Breast epithelium (tissue), 4 donors: ENCODE results near the gene DDIT4. TPM values are rescaled to one million over a fixed set of nuclear protein-coding genes. Genes with fewer than 3 reads are reported as not detected.
A peak's percentile ranks its signal among the peaks of the same experiment; 100 is the strongest.
"Not testable (repeated sequence)": the region's sequence is repeated elsewhere in the genome, so short reads cannot be mapped to it uniquely, and the experiment has no call there.

Source experiments
- DNase-seq, 2 donors: peaks; one replicate each; pipeline ENCODE4 v3.0.0-alpha.2; 2019; ENCODE audit warnings: low spot score in 2 of 2
- H3K27ac ChIP-seq, 2 donors: fragments of 200-600 bp; sonication (generic) in 1 of 2; one replicate each; pipeline ENCODE4 v1.5.1; 2016 to 2019; ENCODE audit warnings: mild to moderate bottlenecking in 1 of 2
- H3K27me3 ChIP-seq, 2 donors: fragments of 200-600 bp; sonication (generic) in 1 of 2; one replicate each; pipeline versions ENCODE4 v1.5.1 to v1.6.0; 2017 to 2019; ENCODE audit warnings: control low read depth in 1 of 2, mild to moderate bottlenecking in 1 of 2
- H3K36me3 ChIP-seq: fragments of 200-600 bp; one replicate; pipeline ENCODE4 v1.5.1; 2019
- H3K4me1 ChIP-seq, 2 donors: fragments of 200-600 bp; sonication (generic); one replicate each; pipeline ENCODE4 v1.5.1; 2016 to 2019; ENCODE audit warnings: control low read depth in 1 of 2
- H3K4me3 ChIP-seq, 3 donors: fragments of 200-600 bp; sonication (generic); 1 replicate in 2 of 3; 2 replicates in 1 of 3; pipeline ENCODE4 v1.5.1; 2016 to 2019; ENCODE audit warnings: mild to moderate bottlenecking in 3 of 3, moderate library complexity in 2 of 3
- H3K9me3 ChIP-seq, 2 donors: fragments of 200-600 bp; sonication (generic) in 1 of 2; one replicate each; pipeline ENCODE4 v1.5.1; 2016 to 2019; ENCODE audit warnings: control low read depth in 1 of 2
- POLR2A ChIP-seq: fragments of 450-650 bp; IDR thresholded peaks from one replicate; pipeline ENCODE4 v1.6.1; 2016; ENCODE audit warnings: antibody characterized with exemption, mild to moderate bottlenecking, moderate library complexity
- POLR2AphosphoS5 ChIP-seq, 3 donors: sonication (generic); formaldehyde crosslinking; IDR thresholded peaks; one replicate each; pipeline ENCODE4 v1.6.1; 2017; ENCODE audit warnings: antibody characterized with exemption in 3 of 3
- intact Hi-C: fragments of 100-400 bp; cut with DNase I; formaldehyde crosslinking; loops from one replicate; pipeline ENCODE4 v1.15.1; 2023; ENCODE audit warnings: low total_unique reads
- total RNA-seq, 3 donors: library from RNA; depleted of rRNA; stranded (reverse); fragments of >200 nt; gene quantifications; one replicate each; pipeline ENCODE4 v1.1.0, GENCODE V29; 2016
- TF ChIP-seq, protein P1 (sequence below), 3 donors: fragments of 450-650 bp; IDR thresholded peaks; one replicate each; pipeline ENCODE4 v1.5.1; 2016 to 2017; ENCODE audit warnings: antibody characterized with exemption in 3 of 3, mild to moderate bottlenecking in 3 of 3, moderate library complexity in 3 of 3

The DDIT4 gene
- total RNA-seq, 3 donors from 2014 or later, result 183 to 555 (median 341) TPM

DNA sequence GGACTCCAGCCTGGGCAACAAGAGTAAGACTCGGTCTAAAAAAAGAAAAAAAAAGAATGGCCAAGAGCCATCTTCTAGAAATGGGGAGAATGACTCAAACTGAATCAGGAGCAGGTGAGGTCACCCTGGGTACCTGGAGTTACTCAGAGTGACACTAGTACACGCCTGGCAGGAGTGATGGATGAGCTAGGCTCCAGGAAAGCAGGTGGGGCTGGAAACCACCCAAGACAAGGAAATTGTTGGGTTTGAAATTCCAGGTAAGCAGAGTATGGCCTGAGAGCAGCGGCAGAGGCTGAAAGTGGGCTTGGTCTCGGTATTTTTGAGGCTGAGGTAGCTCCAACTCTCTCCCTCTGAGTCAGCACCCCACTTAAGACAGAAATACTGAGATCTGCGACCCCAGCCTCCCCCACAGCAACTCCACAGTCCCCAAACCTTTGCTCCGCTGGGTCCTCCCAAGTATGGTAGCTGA, 18.5 kb downstream of the DDIT4 start:
- Histone ChIP-seq H3K4me3 (no peak overlapping the region), H3K27me3 (no peaks in the 10 kb centered on the region), H3K9me3 (no peaks in the 10 kb centered on the region), H3K4me1 (no peaks in the 10 kb centered on the region), H3K36me3 (no peaks in the 10 kb centered on the region), H3K27ac (peak overlapping the region in 1 of 2 donors; percentile 64)
- intact Hi-C loops, result no loop called here
- no peak for DNase-seq
- no peak for TF ChIP-seq POLR2A

DNA sequence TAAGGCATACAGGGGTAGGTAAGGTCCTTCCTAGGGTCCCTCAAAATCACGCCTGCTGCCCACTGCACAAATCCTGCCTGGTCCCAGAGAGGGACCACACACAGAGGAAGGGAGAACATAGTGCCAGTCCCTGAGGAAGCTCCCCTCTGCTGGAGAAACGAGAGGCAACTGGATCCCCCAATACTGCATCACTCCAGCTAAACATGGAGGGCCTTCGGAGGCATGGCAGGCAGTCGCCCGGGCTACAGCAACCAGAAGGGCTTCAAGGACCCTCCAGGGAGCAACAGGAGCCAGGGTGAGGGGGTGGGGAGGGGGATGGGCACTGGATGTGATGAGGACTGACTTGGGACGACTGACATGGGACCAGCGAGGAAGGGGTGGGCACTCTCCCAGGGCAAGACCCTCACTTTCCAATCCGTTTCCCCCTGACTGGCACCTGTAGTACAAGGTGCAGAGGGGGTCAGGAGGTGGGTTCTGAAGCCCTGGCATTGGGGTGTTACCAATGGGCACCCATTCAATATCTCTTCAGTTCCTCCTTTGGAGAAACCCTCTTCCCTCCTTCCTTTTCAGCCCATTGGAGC, 21.7 kb downstream of the DDIT4 start:
- peaks cover 0 to 5% of the 10 kb centered on the region in 2 donors for H3K4me1 ChIP-seq
- intact Hi-C loops, result no loop called here
- DNase-seq, result no peak
- H3K27ac ChIP-seq, result no peak overlapping the region
- TF ChIP-seq, protein P1, sequence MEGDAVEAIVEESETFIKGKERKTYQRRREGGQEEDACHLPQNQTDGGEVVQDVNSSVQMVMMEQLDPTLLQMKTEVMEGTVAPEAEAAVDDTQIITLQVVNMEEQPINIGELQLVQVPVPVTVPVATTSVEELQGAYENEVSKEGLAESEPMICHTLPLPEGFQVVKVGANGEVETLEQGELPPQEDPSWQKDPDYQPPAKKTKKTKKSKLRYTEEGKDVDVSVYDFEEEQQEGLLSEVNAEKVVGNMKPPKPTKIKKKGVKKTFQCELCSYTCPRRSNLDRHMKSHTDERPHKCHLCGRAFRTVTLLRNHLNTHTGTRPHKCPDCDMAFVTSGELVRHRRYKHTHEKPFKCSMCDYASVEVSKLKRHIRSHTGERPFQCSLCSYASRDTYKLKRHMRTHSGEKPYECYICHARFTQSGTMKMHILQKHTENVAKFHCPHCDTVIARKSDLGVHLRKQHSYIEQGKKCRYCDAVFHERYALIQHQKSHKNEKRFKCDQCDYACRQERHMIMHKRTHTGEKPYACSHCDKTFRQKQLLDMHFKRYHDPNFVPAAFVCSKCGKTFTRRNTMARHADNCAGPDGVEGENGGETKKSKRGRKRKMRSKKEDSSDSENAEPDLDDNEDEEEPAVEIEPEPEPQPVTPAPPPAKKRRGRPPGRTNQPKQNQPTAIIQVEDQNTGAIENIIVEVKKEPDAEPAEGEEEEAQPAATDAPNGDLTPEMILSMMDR (IDR thresholded peaks at IDR 0.05), result no peak
- TF ChIP-seq POLR2A, result no peak
- no peak for TF ChIP-seq POLR2AphosphoS5 (IDR thresholded peaks at IDR 0.05)
- peaks cover 0 to under 1% of the 10 kb centered on the region in 2 donors for H3K9me3 ChIP-seq
- no peak overlapping the region for H3K4me3 ChIP-seq
- H3K36me3 ChIP-seq, result no peaks in the 10 kb centered on the region
- H3K27me3 ChIP-seq, result no peaks in the 10 kb centered on the region

DNA sequence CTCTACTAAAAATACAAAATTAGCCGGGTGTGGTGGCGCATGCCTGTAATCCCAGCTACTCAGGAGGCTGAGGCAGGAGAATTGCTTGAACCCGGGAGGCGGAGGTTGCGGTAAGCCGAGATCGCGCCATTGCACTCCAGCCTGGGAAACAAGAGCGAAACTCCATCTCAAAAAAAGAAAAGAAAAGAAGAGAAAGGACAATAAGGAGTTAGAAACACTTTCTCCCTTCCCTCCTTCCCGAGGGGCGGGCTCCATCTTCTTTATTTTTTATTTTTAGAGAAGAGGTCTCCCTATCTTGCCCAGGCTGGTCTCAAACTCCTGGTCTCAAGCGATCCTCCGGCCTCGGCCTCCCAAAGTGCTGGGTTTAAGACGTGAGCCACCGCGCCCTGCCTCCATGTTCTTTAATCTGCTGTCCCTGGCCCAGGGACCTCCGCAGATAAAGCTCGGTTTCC, 23.1 kb downstream of the DDIT4 start:
- intact Hi-C loops, result not testable (repeated sequence)

GRCh38 chr10:72297281-72297804, 23.6 kb downstream of the DDIT4 start:
- Histone ChIP-seq H3K27me3 (no peaks in the 10 kb centered on the region), H3K27ac (peak overlapping the region; percentile 94 to 99), H3K9me3 (peaks cover 0 to 5% of the 10 kb centered on the region in 2 donors), H3K4me1 (peaks cover 0 to 5% of the 10 kb centered on the region in 2 donors), H3K4me3 (peak overlapping the region; percentile 52 to 89 (median 77)), H3K36me3 (no peaks in the 10 kb centered on the region)
- peak; percentile 26 for TF ChIP-seq POLR2A
- TF ChIP-seq POLR2AphosphoS5 (IDR thresholded peaks at IDR 0.05), result peak; percentile 40 to 90 (median 63)
- TF ChIP-seq, protein P1 (IDR thresholded peaks at IDR 0.05), result no peak
- intact Hi-C loops, result no loop called here
- peak; percentile 62 to 81 for DNase-seq

More for the DNA sequence above, 23.1 kb downstream of the DDIT4 start:
- Histone ChIP-seq H3K27ac (peak overlapping the region; percentile 94 to 99), H3K4me3 (peak overlapping the region; percentile 52 to 89 (median 77))
- not testable (repeated sequence) for H3K4me1 ChIP-seq, H3K36me3 ChIP-seq, H3K9me3 ChIP-seq, DNase-seq, H3K27me3 ChIP-seq

DNA sequence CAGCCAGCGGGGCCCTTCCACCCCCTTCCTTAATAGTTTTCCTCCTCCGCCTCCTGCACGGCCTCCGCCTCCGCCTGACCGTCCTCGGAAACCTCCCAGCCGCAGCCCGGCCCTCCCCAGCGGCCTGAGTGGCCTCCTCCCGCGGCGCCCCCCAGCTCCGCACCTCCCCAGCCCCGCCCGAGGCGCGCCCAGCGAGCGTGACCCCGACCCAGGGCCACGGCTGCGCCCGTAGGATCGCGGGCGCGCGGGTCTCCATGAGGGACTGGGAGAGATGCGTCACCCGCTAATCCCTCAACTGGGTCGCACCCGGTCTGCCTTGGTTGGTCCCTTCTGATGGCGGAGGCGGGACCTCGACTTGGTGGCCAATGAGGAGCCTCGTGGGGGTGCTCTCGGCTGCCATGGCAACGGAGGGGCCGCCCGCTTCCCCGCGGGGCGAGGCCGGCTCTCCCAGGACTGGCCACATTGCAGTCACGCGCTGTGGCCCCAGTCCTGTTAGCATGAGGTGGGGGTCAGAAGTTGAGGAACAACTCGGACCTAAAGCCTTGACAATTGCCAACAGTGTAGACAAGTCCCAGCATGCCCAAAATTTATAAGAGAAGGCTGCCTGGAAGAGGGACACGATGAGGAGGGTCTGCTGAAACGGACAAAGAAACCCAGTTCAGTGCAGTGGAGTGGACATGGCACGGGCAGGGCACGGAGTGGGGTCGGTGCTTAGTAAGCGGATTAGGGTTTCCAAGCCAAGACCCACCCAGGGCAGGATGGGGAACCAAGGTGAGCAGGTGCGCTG, 24.3 kb downstream of the DDIT4 start:
- intact Hi-C loops, result no loop called here
- H3K4me1 ChIP-seq, result peaks cover 0 to 5% of the 10 kb centered on the region in 2 donors

More for the DNA sequence above, 24.3 kb downstream of the DDIT4 start:
- peak; percentile 70 to 92 (median 77) for TF ChIP-seq POLR2AphosphoS5 (IDR thresholded peaks at IDR 0.05)
- TF ChIP-seq, protein P1 (IDR thresholded peaks at IDR 0.05), result no peak
- peak; percentile 90 for TF ChIP-seq POLR2A
- peak; percentile 97 to 98 for DNase-seq
- Histone ChIP-seq H3K9me3 (peaks cover 0 to 5% of the 10 kb centered on the region in 2 donors), H3K27me3 (no peaks in the 10 kb centered on the region), H3K27ac (peak overlapping the region; percentile 94 to 99), H3K4me3 (peak overlapping the region; percentile 52 to 89 (median 77)), H3K36me3 (no peaks in the 10 kb centered on the region)
